NK-92 (cell line): Measurements from ENCODE around the gene PIWIL4.

ENCODE experiments used
- DNase-seq: peaks from one replicate; lab custom pipeline; 2025; ENCODE audit not compliant: unreplicated experiment; lab: John Stamatoyannopoulos, UW

PIWIL4 gene

DNA sequence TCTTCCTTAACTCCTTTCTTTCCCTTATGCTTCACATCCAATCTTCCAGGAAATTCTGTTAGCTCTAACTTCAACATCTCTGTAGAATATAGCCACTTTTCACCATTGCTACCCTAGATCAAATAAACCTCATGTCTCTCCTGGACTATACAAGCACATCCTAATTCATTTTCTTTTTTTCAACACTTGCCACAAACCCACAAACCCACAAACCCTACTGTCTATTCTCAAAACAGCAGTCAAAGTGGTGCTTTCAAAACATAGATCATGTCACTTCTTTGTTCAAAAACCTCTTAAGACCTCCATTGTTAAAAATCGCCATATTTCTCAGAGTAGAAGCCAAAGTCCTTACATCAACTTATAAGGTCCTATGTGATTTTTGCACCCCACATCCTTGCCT, 94.3 kb downstream of the PIWIL4 start:
- no peak for DNase-seq

DNA sequence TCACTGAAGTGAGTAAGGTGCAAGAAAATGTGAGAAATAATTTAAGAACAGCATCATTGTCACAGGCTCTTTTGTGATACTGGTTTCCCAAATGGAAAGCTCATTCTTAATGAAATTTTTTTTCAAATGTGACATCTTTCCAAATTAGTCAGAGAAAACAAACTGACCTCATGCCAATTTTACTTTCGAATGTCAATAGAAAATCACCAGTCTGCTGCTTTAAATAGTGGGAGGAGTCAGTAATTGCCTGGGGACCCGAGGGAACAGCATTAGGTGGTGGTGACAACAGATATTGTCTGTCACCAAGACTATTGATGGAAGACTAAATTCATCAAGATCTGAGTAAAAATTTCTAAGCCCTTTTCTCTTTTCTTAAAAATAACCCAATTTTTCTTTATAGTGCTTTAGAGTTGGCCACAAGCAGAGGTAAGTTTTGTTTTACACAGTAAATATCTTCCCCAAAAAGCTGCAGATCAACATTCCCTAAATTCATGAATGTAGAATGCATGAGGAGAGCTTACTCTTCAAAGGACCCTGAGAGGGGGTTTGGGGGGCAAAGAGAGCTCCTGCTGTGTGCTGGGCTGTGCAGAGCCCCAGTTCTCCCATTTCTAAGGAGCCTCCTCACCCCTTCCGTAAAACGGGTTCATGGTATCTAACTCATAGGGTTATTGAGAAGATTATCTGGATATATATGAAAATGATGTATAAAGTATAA, 95.1 kb downstream of the PIWIL4 start:
- DNase-seq, result no peak

DNA sequence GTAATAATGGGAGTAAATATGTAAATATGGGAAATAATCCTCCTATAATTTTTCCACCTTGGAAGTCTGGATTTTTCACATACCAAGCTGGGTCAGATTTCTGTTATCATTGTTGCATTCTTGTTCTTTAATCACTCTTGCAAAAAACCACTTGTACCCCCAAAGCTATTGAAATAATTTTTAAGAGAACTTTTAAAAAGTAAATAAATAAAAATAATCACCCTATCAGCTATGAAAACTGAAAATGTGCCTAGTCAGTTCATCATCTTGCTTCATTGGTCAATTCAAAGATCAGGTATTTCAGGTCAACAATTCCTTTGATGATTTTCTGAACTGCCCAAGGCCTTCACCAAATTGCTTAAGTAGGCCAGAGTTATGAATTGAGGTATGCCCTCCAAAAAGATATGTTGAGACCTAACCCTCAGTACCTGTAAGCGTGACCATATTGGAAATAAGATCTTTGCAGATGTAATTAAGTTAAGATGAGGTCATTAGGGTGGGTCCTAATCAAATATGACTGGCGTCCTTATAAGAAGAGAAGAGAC, 95.8 kb downstream of the PIWIL4 start:
- DNase-seq, result no peak

DNA sequence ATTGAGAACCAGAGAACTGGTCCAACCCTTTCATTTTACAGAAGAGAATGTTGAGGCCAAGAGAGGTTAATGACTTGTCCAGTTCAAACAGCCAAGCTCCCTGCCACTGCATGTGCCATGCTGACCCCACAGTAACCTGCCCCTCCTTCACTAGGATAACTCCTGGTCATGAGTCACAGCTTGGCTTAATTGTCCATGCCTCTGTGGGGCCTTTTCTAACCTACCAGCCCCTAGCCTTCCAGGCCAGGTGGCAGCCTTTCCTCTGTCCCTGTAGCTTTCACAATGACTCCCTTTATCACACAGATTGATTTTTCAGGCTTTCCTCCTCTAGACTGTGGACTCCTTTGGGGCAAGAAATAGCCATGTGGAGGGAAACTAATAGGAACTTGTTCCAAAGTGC, 97.2 kb downstream of the PIWIL4 start:
- no peak for DNase-seq

DNA sequence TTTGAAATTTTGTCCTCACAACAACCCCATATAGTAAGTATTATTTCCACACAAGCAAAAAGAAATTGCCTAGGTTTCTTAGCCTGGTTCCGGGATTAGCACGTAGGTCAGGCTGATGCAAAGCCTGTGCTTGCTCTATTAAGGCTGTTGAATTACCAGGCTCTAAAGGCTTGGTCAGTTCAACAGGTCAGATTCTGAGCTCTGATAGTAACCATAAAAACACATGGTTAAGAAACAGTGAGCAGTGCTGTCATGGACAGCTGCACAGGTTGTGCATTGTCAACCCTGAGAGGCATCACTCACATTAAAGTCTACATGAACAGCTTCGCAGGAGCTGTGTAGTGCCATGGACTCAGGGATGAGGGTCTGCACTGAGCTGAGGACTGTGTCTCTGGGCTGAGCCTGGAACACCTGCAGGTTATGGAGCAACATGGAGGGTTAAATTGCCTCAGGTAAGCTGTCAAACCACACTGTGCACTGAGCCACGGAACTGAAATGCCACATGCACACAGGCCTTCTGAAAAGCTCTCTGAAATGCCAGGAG, 98.0 kb downstream of the PIWIL4 start:
- DNase-seq, result no peak

DNA sequence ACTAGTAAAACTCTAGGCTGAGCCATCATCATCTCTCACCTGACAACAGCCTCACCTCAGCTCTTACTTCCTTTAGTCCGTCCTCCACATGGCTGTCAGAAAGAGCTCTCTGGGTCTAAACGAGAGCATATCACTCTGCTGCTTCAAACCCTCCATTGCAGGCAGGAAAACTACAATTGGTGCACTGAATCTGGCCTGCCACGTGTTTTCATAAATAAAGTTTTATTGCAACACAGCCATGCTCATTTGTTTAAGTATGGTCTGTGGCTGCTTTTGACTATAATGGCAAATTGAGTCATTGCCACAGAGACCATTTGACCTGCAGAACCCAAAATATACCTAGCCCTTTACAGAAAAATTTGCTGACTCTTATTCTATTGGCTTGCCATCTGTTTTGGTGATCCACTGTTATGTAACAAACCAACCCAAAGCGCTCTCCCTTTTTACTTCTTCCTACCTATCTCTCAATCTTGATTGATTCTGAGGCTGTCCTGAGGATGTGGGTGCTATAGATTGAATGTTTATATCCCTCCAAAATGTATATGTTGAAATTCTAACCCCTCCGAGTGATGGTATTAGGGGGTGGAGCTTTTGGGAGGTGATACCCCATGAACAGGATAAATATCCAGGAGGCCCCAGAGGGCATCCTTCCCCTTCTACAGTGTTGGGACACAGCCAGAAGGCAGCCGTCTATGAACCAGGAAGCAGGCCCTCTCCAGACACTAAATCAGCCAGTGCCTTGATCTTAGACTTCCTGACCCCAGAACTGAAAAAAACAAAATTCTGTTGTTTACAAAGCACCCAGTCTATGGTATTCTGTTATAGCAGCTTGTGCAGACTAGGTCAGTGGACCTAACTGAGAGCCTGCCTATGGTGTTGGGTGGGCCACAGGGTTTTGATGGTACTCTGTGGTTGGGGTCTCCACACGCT, 99.9 kb downstream of the PIWIL4 start:
- no peak for DNase-seq

DNA sequence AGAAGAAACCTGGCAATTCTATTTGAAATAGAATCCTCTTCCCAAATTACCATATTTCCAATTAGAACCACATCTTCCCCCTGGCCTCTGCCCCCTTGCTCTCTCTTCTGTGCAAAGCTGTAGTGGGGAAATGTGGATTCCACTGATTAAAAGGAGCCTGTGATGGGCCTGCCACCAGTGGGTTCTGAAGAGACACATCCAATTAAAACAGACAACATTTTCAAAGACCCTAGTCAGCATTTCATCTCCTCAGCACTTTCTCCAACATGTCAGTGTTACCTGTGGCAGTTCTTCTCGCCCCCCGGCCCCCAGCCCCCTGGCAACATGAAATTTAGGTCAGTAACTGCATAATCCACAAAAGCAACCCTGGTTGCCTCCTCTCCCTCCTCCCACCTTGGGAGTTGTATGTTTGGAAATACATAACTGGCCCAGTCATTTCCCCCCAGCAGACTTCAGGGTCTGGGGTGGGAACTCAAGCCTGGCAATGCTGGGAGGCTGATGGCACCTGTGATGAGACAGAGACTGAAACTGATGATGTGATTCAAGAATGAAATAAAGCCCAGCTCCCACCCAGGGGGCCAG, 101.1 kb downstream of the PIWIL4 start:
- no peak for DNase-seq

DNA sequence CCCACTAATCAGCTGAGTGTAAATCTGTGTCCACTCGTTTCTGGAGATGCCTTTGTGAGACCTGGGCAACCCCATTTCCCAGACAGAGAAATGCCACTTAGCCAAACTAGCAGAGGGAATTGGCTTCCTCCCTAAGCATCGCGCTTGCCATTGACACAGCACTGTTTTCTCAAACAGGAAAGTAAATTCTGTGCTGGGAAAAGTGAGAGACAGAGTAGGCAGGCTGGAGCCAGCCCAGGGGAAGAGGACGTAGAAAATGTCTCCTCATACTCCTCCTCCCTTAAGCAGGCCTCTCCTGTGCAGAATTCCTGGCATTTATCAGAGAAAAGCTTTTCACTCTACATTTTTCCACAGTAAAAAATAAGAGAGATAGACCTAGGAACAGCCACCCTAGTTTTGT, 101.9 kb downstream of the PIWIL4 start:
- no peak for DNase-seq
